Stimulated activated CD4-positive, alpha-beta T cell treated with anti-CD3 and anti-CD28 coated beads, TNF-alpha, amount 100 ng/mL, for 48 hours (primary cell): ENCODE results near the gene SLC2A13.
"Not testable (repeated sequence)": the region's sequence is repeated elsewhere in the genome, so short reads cannot be mapped to it uniquely, and the experiment has no call there.

Source experiments
- DNase-seq, 3 donors: peaks; one replicate each; pipeline ENCODE4 v3.0.0-alpha.2; 2020; ENCODE audit warnings: low read depth in 3 of 3

SLC2A13 gene

GRCh38 chr12:40105265-40105514, 691 bp downstream of the SLC2A13 start:
- peak in 1 of 3 donors; percentile 11 for DNase-seq

- DNase-seq, result no peak
These were observed 1.2 kb downstream of the SLC2A13 start for GRCh38 chr12:40104461-40105264.

- no peak for DNase-seq
These were observed 2.8 kb downstream of the SLC2A13 start for GRCh38 chr12:40103043-40103442.

GRCh38 chr12:40101747-40102146, 4.1 kb downstream of the SLC2A13 start:
- no peak for DNase-seq

- no peak for DNase-seq
These were observed 6.4 kb downstream of the SLC2A13 start for GRCh38 chr12:40099423-40099853.

- DNase-seq, result no peak
These were observed 7.3 kb downstream of the SLC2A13 start for GRCh38 chr12:40098406-40099145.

GRCh38 chr12:40093512-40093911, 12.4 kb downstream of the SLC2A13 start:
- no peak for DNase-seq

GRCh38 chr12:40086471-40086870, 19.4 kb downstream of the SLC2A13 start:
- DNase-seq, result no peak

- no peak for DNase-seq
These were observed 27.6 kb downstream of the SLC2A13 start for GRCh38 chr12:40078266-40078665.

GRCh38 chr12:40075458-40075857, 30.4 kb downstream of the SLC2A13 start:
- no peak for DNase-seq

- DNase-seq, result no peak
These were observed 37.5 kb downstream of the SLC2A13 start for GRCh38 chr12:40068416-40068815.

- DNase-seq, result no peak
These were observed 40.2 kb downstream of the SLC2A13 start for GRCh38 chr12:40065636-40066035.

- no peak for DNase-seq
These were observed 42.5 kb downstream of the SLC2A13 start for GRCh38 chr12:40063414-40063813.

GRCh38 chr12:40058721-40059190, 47.1 kb downstream of the SLC2A13 start:
- no peak for DNase-seq

GRCh38 chr12:40056373-40056772, 49.5 kb downstream of the SLC2A13 start:
- no peak for DNase-seq

GRCh38 chr12:40055776-40056175, 50.1 kb downstream of the SLC2A13 start:
- DNase-seq, result no peak

GRCh38 chr12:40055228-40055579, 50.7 kb downstream of the SLC2A13 start:
- no peak for DNase-seq

GRCh38 chr12:40054555-40055227, 51.2 kb downstream of the SLC2A13 start:
- no peak for DNase-seq

- no peak for DNase-seq
These were observed 56.6 kb downstream of the SLC2A13 start for GRCh38 chr12:40049268-40049667.

- DNase-seq, result not testable (repeated sequence)
These were observed 58.9 kb downstream of the SLC2A13 start for GRCh38 chr12:40047002-40047401.

- DNase-seq, result no peak
These were observed 60.2 kb downstream of the SLC2A13 start for GRCh38 chr12:40045656-40046055.

- DNase-seq, result no peak
These were observed 61.5 kb downstream of the SLC2A13 start for GRCh38 chr12:40044396-40044795.

GRCh38 chr12:40039598-40039997, 66.3 kb downstream of the SLC2A13 start:
- no peak for DNase-seq
